ENCODE results near the gene ILF3.

The ILF3 gene

DNA sequence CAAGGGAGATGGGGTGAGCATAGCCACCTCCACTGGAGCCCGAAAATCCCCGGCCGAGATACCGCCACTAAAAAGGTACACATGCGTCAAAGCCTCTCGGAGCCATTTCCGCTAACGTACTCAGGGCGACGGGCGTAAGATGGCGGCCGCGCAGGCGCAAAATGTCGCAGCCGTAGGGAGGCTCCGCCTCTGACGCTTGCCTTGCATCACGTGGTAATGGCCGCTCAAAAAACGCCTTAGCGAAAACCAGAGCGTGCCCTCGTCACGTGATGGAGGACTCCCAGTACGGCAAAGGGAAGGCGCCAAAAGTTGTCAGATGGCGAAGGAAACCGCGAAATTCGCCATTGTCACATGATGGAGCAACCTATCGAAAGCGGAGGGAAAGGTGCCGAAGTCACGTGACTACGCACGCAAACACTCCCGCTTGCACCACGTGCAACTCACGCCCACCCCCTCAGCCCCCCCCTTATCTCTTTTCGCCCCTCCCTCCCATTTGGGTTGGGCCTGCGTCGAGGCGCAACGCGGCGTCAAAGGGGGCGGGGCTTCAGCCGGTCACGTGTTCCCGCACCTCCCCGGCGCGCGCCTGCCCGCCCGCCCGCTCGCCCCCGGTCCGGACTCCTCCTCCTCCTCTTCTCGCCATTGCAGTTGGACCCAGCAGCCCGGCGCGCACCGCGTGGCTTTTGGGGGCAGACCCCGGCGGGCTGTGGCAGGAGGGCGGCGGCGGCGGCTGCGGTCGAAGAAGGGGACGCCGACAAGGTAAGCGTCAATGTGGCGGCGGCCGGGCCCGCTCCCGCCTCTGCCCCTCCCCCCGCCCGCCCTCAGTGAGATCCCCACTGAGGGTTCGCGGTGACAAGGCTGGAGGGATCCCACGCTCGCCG lies at the start of gene ILF3:
Gene ILF3 (plus strand): TSS at position 615 of the 878 bp plus-strand sequence. CDS start 16,260 bp downstream, outside the sequence.
- peak; percentile 97 to 99 for DNase-seq (ENCODE audit: low read depth in 2 of 2)

GRCh38 chr19:10604460-10604980 lies 49.6 kb upstream of the ILF3 start:
- no peak for DNase-seq (ENCODE audit: low read depth in 2 of 2)

DNA sequence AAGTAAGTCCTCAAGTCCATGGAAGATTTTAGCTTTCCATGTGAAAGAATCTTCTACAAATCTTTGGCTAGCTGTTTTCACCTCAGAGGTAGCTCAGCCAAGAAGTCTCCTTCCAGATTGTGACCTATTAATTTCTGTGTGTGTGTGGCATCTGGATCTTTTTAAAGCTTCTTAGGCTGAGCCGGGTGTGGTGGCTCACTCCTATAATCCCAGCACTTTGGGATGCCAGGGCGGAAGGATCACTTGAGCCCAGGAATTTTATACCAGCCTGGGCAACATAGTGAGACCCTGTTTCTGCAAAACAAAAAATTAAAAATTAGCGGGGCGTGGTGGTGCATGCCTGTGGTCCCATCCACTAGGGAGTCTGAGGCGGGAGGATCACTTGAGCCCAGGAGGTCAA lies 42.2 kb upstream of the ILF3 start:
- no peak for DNase-seq (ENCODE audit: low read depth in 2 of 2)

- no peak for DNase-seq (ENCODE audit: low read depth in 2 of 2)
Observed at GRCh38 chr19:10612499-10613119, 41.5 kb upstream of the ILF3 start.

- DNase-seq (ENCODE audit: low read depth in 2 of 2) = no peak
Observed at GRCh38 chr19:10615429-10616023, 38.6 kb upstream of the ILF3 start.

GRCh38 chr19:10617409-10618121 lies 36.6 kb upstream of the ILF3 start:
- no peak for DNase-seq (ENCODE audit: low read depth in 2 of 2)

- no peak for DNase-seq (ENCODE audit: low read depth in 2 of 2)
Observed at GRCh38 chr19:10618846-10619245, 35.3 kb upstream of the ILF3 start.

GRCh38 chr19:10620786-10621185 lies 33.4 kb upstream of the ILF3 start:
- DNase-seq (ENCODE audit: low read depth in 2 of 2) = no peak

- DNase-seq (ENCODE audit: low read depth in 2 of 2) = no peak
Observed at GRCh38 chr19:10621966-10622365, 32.2 kb upstream of the ILF3 start.

GRCh38 chr19:10624585-10624984 lies 29.6 kb upstream of the ILF3 start:
- no peak for DNase-seq (ENCODE audit: low read depth in 2 of 2)

DNA sequence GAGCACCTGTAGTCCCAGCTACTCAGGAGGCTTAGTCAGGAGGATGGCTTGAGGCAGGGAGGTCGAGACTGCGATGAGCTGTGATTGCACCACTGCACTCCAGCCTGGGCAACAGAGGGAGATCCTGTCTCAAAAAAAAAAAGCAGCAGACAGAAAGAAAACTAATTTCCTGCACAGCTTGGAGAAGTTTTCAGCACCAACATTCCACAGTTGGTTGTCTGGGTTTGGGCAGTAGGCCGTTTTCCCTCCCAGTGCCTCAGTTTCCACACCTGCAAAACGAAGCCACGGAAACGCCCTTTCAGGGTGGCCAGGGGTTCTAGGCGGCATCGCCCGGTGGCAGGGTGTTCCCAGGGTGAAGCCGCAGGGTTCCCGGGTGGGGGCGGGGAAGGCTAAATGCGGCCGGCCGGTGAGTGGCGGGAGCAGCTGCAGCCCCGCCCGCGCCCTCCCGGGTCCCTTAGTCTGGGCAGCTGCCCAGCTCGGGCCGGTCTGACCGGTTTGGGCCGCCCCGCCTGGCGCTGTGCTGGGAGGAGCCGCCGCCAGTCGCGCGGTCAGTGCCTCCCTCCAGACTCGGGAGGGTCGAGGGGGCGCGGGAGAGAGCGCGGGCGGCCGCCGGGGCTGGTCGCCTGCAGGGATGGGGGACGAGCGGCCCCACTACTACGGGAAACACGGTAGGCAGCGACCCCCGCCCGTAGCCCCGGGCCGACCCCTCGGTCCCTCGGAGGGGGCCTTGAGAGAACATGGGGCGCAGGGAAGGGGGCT lies 29.0 kb upstream of the ILF3 start, which contains the start of gene SLC44A2:
Gene SLC44A2 (plus strand): TSS at position 551 of the 759 bp plus-strand sequence. CDS start 81 bp downstream, at position 632.
- no peak for DNase-seq (ENCODE audit: low read depth in 2 of 2)

DNA sequence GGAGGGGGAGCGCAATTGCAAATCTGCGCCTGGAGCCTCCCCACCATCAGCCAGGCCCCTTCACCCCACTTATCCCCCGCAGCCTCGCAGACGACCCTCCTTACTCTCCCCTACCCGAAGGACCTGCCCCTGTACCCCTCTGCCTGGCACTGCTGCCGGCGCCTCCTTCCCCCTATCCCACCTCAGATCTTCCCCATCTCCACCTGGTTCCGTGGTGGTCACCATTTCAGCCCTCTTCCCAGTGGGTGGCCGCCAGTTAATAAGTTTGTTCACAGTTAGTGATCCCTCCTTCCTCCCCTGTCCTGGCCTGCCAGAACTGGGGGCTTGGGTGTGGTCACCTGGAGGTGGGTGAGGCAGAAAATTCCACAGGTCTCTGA lies 28.4 kb upstream of the ILF3 start:
- no peak for DNase-seq (ENCODE audit: low read depth in 2 of 2)

DNA sequence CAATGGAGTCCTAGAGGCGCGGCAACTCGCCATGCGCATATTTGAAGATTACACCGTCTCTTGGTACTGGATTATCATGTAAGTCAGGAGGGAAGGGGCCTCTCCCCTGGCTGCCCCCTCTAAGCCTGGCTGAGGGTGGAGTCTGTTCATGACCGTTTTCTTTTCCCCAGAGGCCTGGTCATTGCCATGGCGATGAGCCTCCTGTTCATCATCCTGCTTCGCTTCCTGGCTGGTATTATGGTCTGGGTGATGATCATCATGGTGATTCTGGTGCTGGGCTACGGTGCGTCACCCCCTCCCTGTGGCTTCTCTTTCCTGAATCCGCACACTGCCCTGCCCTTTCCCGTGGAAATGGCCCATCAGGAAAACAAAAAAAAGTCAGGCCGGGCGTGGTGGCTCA lies 22.3 kb upstream of the ILF3 start:
- DNase-seq (ENCODE audit: low read depth in 2 of 2) = no peak

DNA sequence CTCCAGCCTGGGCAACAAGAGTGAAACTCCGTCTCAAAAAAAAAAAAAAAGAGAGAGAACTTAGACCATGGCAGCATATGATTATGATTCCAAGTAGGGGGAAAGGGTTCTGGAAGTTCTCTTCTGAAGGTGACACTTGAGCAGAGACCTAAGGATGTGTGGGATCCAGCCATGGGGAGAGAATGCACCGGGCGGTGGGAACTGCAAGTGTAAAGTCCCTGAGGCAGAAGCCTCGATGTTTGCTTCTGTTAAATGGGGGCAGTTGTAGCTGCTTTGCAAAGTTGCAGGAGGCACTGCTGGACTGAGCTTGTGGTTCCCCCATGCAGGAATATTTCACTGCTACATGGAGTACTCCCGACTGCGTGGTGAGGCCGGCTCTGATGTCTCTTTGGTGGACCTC lies 19.7 kb upstream of the ILF3 start:
- DNase-seq (ENCODE audit: low read depth in 2 of 2) = no peak

- DNase-seq (ENCODE audit: low read depth in 2 of 2) = no peak
Observed at GRCh38 chr19:10634963-10635362, 19.2 kb upstream of the ILF3 start.

DNA sequence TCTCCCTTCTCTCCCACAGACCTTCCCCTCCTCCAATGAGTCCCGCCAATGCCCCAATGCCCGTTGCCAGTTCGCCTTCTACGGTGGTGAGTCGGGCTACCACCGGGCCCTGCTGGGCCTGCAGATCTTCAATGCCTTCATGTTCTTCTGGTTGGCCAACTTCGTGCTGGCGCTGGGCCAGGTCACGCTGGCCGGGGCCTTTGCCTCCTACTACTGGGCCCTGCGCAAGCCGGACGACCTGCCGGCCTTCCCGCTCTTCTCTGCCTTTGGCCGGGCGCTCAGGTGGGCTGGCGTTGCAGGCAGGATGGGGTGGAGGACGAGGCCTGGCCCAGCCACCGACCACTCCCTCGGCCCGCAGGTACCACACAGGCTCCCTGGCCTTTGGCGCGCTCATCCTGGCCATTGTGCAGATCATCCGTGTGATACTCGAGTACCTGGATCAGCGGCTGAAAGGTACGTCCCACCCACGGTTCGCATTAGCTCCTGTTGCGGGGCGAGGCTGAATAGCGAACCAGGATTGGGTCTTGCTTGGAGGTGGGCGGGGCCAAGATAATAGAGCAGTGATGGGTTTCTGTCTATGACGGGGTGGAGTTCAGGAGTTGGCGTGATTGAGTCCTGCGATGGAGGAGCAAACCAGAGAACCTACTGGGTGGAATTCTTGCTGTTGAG lies 17.7 kb upstream of the ILF3 start:
- DNase-seq (ENCODE audit: low read depth in 2 of 2) = no peak

DNA sequence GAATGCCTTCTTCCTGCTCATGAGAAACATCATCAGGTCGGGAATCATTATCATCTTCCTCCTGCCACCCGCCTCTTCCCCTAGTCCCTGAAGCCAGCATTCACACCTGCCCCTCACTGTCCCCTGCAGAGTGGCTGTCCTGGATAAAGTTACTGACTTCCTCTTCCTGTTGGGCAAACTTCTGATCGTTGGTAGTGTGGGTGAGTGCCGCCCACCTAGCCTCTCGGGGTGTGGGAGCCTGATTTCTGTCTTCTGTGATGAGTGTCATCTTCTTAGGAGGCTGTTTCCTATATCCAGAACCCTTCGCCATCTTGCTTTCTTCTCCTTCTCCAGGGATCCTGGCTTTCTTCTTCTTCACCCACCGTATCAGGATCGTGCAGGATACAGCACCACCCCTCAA lies 16.3 kb upstream of the ILF3 start:
- no peak for DNase-seq (ENCODE audit: low read depth in 2 of 2)

- no peak for DNase-seq (ENCODE audit: low read depth in 2 of 2)
Observed at GRCh38 chr19:10639836-10640235, 14.3 kb upstream of the ILF3 start.

- DNase-seq (ENCODE audit: low read depth in 2 of 2) = no peak
Observed at GRCh38 chr19:10640361-10640760, 13.8 kb upstream of the ILF3 start.

DNA sequence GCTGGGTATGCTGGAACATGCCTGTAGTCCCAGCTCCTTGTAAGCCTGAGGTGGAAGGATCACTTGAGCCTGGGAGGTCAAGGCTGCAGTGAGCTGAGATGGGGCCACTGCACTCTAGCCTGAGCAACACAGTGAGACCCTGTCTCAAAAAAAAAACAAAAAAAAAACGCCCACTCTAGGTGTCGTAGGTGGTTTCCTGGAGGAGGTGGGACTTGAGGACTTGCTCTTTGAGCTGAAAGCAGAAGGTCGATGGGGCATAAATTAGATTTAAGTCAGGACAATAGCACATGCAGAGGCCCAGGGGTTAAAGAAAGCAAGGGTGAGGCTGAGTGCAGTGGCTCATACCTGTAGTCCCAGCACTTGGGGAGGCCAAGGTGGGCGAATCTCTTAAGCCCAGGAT lies 12.9 kb upstream of the ILF3 start:
- DNase-seq (ENCODE audit: low read depth in 2 of 2) = no peak
